WERI-Rb-1 (cell line): ENCODE results near the gene NCKAP1.
"Not testable (repeated sequence)": the region's sequence is repeated elsewhere in the genome, so short reads cannot be mapped to it uniquely, and the experiment has no call there.

Experiments used
- DNase-seq: peaks from one replicate; pipeline ENCODE4 v3.0.0-alpha.2; 2020
- H3K27ac ChIP-seq: fragments of 250-450 bp; sonication (Bioruptor Pico); 2 replicates; pipeline ENCODE4 v1.5.1; 2020; ENCODE audit warnings: mild to moderate bottlenecking, moderate library complexity
- H3K27me3 ChIP-seq: fragments of 250-450 bp; sonication (Bioruptor Pico); 2 replicates; pipeline ENCODE4 v1.5.1; 2021; ENCODE audit warnings: mild to moderate bottlenecking, low read depth, moderate library complexity; ENCODE audit not compliant: insufficient read depth, severe bottlenecking
- H3K36me3 ChIP-seq: fragments of 250-450 bp; sonication (Bioruptor Pico); 2 replicates; pipeline ENCODE4 v1.5.1; 2020; ENCODE audit warnings: mild to moderate bottlenecking, moderate library complexity
- H3K4me3 ChIP-seq: 2 replicates; pipeline ENCODE4 v1.5.1; 2011; ENCODE audit warnings: low read depth, mild to moderate bottlenecking, control low read depth, low read length
- H3K9me3 ChIP-seq: fragments of 250-450 bp; sonication (Bioruptor Pico); 2 replicates; pipeline ENCODE4 v1.5.1; 2021; ENCODE audit warnings: mild to moderate bottlenecking, moderate library complexity; ENCODE audit not compliant: severe bottlenecking
- CTCF ChIP-seq: IDR thresholded peaks from 2 replicates; pipeline ENCODE4 v1.5.1; 2011; ENCODE audit warnings: low read depth, mild to moderate bottlenecking, control low read depth, inconsistent platforms, low read length

NCKAP1 gene

GRCh38 chr2:182890773-182891378, 147.4 kb downstream of the NCKAP1 start:
- Histone ChIP-seq H3K9me3 (no peaks in the 10 kb centered on the region), H3K27me3 (no peaks in the 10 kb centered on the region), H3K36me3 (no peaks in the 10 kb centered on the region), H3K4me3 (no peak overlapping the region), H3K27ac (no peak overlapping the region)
- TF ChIP-seq CTCF, result no peak
- no peak for DNase-seq

- no peak overlapping the region for H3K4me3 ChIP-seq
- no peak overlapping the region for H3K27ac ChIP-seq
- no peaks in the 10 kb centered on the region for H3K27me3 ChIP-seq
- DNase-seq, result no peak
- no peak for TF ChIP-seq CTCF
- H3K36me3 ChIP-seq, result no peaks in the 10 kb centered on the region
- no peaks in the 10 kb centered on the region for H3K9me3 ChIP-seq
These were observed 148.0 kb downstream of the NCKAP1 start for GRCh38 chr2:182890305-182890704.

- no peaks in the 10 kb centered on the region for H3K9me3 ChIP-seq
- no peak for DNase-seq
- H3K27me3 ChIP-seq, result no peaks in the 10 kb centered on the region
- no peak overlapping the region for H3K27ac ChIP-seq
- no peak overlapping the region for H3K4me3 ChIP-seq
- TF ChIP-seq CTCF, result no peak
- H3K36me3 ChIP-seq, result no peaks in the 10 kb centered on the region
These were observed 150.4 kb downstream of the NCKAP1 start for GRCh38 chr2:182887753-182888415.

GRCh38 chr2:182887093-182887492, 151.2 kb downstream of the NCKAP1 start:
- Histone ChIP-seq H3K9me3 (no peaks in the 10 kb centered on the region), H3K27ac (no peak overlapping the region), H3K4me3 (no peak overlapping the region), H3K36me3 (no peaks in the 10 kb centered on the region), H3K27me3 (no peaks in the 10 kb centered on the region)
- DNase-seq, result no peak
- no peak for TF ChIP-seq CTCF

GRCh38 chr2:182885771-182886170, 152.5 kb downstream of the NCKAP1 start:
- H3K27ac ChIP-seq, result no peak overlapping the region
- peaks cover 3% of the 10 kb centered on the region for H3K9me3 ChIP-seq
- H3K36me3 ChIP-seq, result no peaks in the 10 kb centered on the region
- DNase-seq, result no peak
- no peaks in the 10 kb centered on the region for H3K27me3 ChIP-seq
- TF ChIP-seq CTCF, result no peak
- no peak overlapping the region for H3K4me3 ChIP-seq

- H3K36me3 ChIP-seq, result no peaks in the 10 kb centered on the region
- no peak for DNase-seq
- no peak overlapping the region for H3K4me3 ChIP-seq
- H3K27ac ChIP-seq, result no peak overlapping the region
- H3K9me3 ChIP-seq, result peaks cover 7% of the 10 kb centered on the region
- TF ChIP-seq CTCF, result no peak
- H3K27me3 ChIP-seq, result no peaks in the 10 kb centered on the region
These were observed 154.8 kb downstream of the NCKAP1 start for GRCh38 chr2:182883451-182883850.

GRCh38 chr2:182880100-182880499, 158.2 kb downstream of the NCKAP1 start:
- H3K4me3 ChIP-seq, H3K9me3 ChIP-seq, DNase-seq, H3K36me3 ChIP-seq, H3K27ac ChIP-seq, H3K27me3 ChIP-seq: not testable (repeated sequence)

- H3K4me3 ChIP-seq, result not testable (repeated sequence)
These were observed 161.6 kb downstream of the NCKAP1 start for GRCh38 chr2:182876653-182877052.

More at GRCh38 chr2:182876653-182877052, 161.6 kb downstream of the NCKAP1 start:
- not testable (repeated sequence) for H3K27ac ChIP-seq, H3K9me3 ChIP-seq, H3K27me3 ChIP-seq, DNase-seq, H3K36me3 ChIP-seq
